Uterus (tissue), 4 donors: ENCODE data around the gene CAPN1. TPM values are rescaled to one million over a fixed set of nuclear protein-coding genes. Genes with fewer than 3 reads are reported as not detected.

Experiments used
- DNase-seq, 2 donors: peaks; one replicate each; pipeline ENCODE4 v3.0.0-alpha.2; 2019 to 2020
- H3K27ac ChIP-seq, 2 donors: fragments of 200-600 bp; sonication (generic); 1 replicate in 1 of 2; 2 replicates in 1 of 2; pipeline ENCODE4 v1.5.1; 2016 to 2018
- H3K27me3 ChIP-seq, 2 donors: fragments of 200-600 bp; sonication (generic); one replicate each; pipeline ENCODE4 v1.5.1; 2018 to 2019; ENCODE audit warnings: control low read depth in 1 of 2
- H3K36me3 ChIP-seq, 2 donors: fragments of 200-600 bp; sonication (generic); one replicate each; pipeline ENCODE4 v1.5.1; 2019; ENCODE audit warnings: control low read depth in 1 of 2
- H3K4me1 ChIP-seq, 2 donors: fragments of 200-600 bp; sonication (generic); one replicate each; pipeline ENCODE4 v1.5.1; 2018 to 2019; ENCODE audit warnings: control low read depth in 1 of 2
- H3K4me3 ChIP-seq, 2 donors: fragments of 200-600 bp; sonication (generic); 1 replicate in 1 of 2; 2 replicates in 1 of 2; pipeline ENCODE4 v1.5.1; 2018 to 2019; ENCODE audit warnings: mild to moderate bottlenecking in 1 of 2
- H3K9me3 ChIP-seq, 2 donors: fragments of 200-600 bp; sonication (generic); one replicate each; pipeline ENCODE4 v1.5.1; 2019; ENCODE audit warnings: control low read depth in 1 of 2
- POLR2A ChIP-seq, 2 donors: fragments of 450-650 bp; IDR thresholded peaks; one replicate each; pipeline ENCODE4 v1.6.1; 2016; ENCODE audit warnings: antibody characterized with exemption in 2 of 2, mild to moderate bottlenecking in 1 of 2, moderate library complexity in 1 of 2
- intact Hi-C: fragments of 100-400 bp; cut with DNase I; formaldehyde crosslinking; loops from one replicate; pipeline ENCODE4 v1.15.1; 2023; ENCODE audit warnings: low total_unique reads
- total RNA-seq, 4 donors: library from RNA; depleted of rRNA in 3 of 4; stranded (reverse); fragments of >200 nt in 3 of 4; gene quantifications; one replicate each; pipeline versions ENCODE4 v1.1.0 to v1.2.4, GENCODE V29; 2014 to 2023
- TF ChIP-seq, protein P1 (sequence below), 4 experiments: fragments of 200-600 bp in 2 of 4; fragments of 450-650 bp in 2 of 4; sonication (generic) in 2 of 4; IDR thresholded peaks; one replicate each; pipeline ENCODE4 v1.5.1; 2016 to 2019; ENCODE audit warnings: antibody characterized with exemption in 4 of 4, mild to moderate bottlenecking in 2 of 4, moderate library complexity in 1 of 4
- donor health status: DM: yes; HTN: yes; CAD: no.

CAPN1 gene
- total RNA-seq, 4 donors from 2014 or later, result 122 to 174 (median 157) TPM

DNA sequence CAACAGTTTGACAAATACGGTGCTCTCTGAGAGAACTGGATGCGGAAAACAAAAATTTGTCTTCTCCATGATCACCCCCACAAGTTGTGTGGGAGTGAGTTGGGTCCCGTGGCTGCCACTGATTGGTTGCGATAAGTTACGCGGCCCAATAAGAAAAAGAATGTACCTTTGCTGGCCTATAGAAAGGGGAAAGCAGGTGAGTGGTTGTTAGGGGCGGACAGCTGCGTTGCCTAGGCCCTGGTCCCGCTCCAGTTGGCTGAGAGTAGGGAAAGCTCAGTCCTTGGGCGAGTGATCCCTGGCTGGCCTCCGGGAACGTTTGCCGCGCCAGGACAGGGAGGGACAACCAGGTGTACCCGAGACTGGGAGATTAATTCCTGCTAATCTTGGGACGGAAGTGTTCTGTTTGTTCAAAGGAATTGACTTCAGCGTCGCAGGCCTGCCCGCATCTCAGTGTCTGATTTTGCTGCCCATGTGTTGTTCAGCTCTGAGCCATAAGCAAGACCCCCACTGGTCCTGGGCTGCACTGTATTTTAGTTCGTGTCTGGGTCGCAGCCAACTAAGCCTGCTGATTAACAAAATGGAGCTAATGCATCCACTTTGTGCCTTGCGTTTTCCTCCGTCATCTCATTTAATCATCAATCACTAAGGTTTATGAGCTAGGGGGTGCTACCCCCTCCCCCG lies 46.6 kb upstream of the CAPN1 start:
- H3K27ac ChIP-seq, result peak overlapping the region; percentile 96 to 97
- intact Hi-C loops, result no loop called here
- H3K27me3 ChIP-seq, result no peaks in the 10 kb centered on the region
- DNase-seq, result peak; percentile 91 to 95
- no peaks in the 10 kb centered on the region for H3K36me3 ChIP-seq
- peaks cover 0 to 13% of the 10 kb centered on the region in 2 donors for H3K4me1 ChIP-seq
- peak overlapping the region; percentile 57 to 64 for H3K4me3 ChIP-seq
- H3K9me3 ChIP-seq, result no peaks in the 10 kb centered on the region
- TF ChIP-seq, protein P1, sequence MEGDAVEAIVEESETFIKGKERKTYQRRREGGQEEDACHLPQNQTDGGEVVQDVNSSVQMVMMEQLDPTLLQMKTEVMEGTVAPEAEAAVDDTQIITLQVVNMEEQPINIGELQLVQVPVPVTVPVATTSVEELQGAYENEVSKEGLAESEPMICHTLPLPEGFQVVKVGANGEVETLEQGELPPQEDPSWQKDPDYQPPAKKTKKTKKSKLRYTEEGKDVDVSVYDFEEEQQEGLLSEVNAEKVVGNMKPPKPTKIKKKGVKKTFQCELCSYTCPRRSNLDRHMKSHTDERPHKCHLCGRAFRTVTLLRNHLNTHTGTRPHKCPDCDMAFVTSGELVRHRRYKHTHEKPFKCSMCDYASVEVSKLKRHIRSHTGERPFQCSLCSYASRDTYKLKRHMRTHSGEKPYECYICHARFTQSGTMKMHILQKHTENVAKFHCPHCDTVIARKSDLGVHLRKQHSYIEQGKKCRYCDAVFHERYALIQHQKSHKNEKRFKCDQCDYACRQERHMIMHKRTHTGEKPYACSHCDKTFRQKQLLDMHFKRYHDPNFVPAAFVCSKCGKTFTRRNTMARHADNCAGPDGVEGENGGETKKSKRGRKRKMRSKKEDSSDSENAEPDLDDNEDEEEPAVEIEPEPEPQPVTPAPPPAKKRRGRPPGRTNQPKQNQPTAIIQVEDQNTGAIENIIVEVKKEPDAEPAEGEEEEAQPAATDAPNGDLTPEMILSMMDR (IDR thresholded peaks at IDR 0.05), result peak in 1 of 4 experiments; percentile 9
- peak; percentile 37 to 48 for TF ChIP-seq POLR2A (IDR thresholded peaks at IDR 0.05)

DNA sequence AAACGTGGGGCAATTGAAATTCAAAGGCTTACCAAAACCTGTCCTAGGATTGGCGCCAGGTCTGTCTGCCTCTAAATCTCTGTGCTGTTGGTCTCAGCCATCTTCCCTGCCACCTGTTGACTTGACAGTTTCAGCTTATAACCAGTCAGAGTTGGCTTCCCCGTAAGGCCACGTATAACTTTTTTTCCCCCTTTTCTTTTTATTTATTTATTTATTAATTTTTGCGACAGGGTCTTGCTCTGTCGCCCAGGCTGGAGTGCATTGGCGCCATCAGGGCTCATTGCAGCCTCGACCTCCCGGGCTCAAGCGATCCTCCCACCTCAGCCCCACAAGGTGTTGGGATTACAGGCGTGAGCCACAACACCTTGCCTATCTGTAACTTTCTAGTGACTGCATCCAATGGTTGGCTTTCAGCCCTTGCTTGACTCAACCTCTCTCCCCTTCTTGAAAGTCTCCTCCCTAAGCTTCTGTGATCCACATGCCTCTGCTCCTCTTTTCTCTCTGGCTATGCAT lies 46.0 kb upstream of the CAPN1 start:
- Histone ChIP-seq H3K27ac (peak overlapping the region; percentile 96 to 97), H3K4me1 (peaks cover 0 to 13% of the 10 kb centered on the region in 2 donors), H3K27me3 (no peaks in the 10 kb centered on the region), H3K9me3 (no peaks in the 10 kb centered on the region), H3K36me3 (no peaks in the 10 kb centered on the region), H3K4me3 (peak overlapping the region; percentile 57 to 64)
- TF ChIP-seq POLR2A (IDR thresholded peaks at IDR 0.05), result no peak
- TF ChIP-seq, protein P1 (IDR thresholded peaks at IDR 0.05), result no peak
- intact Hi-C loops, result no loop called here
- no peak for DNase-seq

DNA sequence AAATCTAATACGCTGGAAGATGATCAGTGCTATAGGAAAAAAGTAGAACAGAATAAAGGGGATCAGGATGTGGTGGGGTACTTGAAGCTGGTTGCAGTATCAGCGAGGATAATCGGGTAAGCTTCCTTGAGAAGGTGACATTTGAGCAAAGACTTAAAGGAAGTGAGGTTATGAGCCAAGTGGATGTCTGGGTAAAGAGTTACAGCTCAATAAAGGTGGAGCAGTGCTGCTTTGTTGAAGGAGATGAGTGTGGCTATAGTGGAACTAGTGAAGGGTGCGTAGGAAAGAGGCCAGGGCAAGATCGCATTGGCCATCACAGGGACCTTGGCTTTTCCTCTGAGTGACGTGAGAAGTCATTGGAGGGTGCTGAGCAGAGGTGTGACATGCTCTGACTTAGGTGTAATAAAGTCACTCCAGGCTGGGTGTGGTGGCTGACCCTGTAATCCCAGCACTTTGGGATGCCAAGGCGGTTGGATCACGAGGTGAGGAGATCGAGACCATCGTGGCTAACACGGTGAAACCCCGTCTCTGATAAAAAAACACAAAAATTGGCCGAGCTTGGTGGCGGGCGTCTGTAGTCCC lies 45.1 kb upstream of the CAPN1 start:
- H3K4me1 ChIP-seq, result peaks cover 0 to 13% of the 10 kb centered on the region in 2 donors
- TF ChIP-seq, protein P1 (IDR thresholded peaks at IDR 0.05), result no peak
- TF ChIP-seq POLR2A (IDR thresholded peaks at IDR 0.05), result no peak
- H3K27ac ChIP-seq, result no peak overlapping the region
- DNase-seq, result no peak
- intact Hi-C loops, result no loop called here
- H3K36me3 ChIP-seq, result no peaks in the 10 kb centered on the region
- H3K9me3 ChIP-seq, result no peaks in the 10 kb centered on the region
- H3K27me3 ChIP-seq, result no peaks in the 10 kb centered on the region
- H3K4me3 ChIP-seq, result no peak overlapping the region

DNA sequence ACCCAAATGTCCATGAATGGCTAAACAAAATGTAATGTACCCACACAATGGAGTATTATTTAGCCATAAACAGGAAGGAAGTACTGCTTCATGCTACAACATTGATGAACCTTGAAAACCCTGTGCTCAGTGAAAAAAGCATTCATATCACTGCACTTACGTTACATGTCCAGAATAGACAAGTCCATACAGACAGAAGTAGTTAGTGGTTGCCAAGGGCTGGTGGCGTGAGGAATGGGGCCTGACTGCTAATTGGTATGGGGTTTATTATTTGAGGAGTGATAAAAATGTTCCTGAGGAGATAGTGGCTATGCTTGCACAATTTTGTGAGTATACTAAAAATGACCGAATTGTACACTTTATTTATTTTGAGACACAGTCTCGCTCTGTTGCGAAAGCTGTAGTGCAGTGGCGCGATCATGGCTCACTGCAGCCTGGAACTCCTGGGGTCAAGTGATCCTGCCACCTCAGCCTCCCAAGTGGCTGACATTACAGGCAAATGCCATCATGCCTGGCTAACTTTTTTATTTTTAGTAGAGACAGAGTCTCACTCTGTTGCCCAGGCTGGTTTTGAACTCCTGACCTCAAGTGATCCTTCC lies 39.7 kb upstream of the CAPN1 start:
- no peak for DNase-seq
- H3K27ac ChIP-seq, result no peak overlapping the region
- H3K9me3 ChIP-seq, result no peaks in the 10 kb centered on the region
- no peak overlapping the region for H3K4me3 ChIP-seq
- no peak for TF ChIP-seq POLR2A (IDR thresholded peaks at IDR 0.05)
- TF ChIP-seq, protein P1 (IDR thresholded peaks at IDR 0.05), result no peak
- H3K27me3 ChIP-seq, result no peaks in the 10 kb centered on the region
- intact Hi-C loops, result no loop called here
- H3K36me3 ChIP-seq, result no peaks in the 10 kb centered on the region
- H3K4me1 ChIP-seq, result no peaks in the 10 kb centered on the region
